ENCODE measurements around the gene FN3KRP. TPM values are rescaled to one million over a fixed set of nuclear protein-coding genes. Genes with fewer than 3 reads are reported as not detected.

FN3KRP gene
- polyA plus RNA-seq, 1 of the 3 experiments (the other 2 are of a cell fraction), result 68.2 TPM

DNA sequence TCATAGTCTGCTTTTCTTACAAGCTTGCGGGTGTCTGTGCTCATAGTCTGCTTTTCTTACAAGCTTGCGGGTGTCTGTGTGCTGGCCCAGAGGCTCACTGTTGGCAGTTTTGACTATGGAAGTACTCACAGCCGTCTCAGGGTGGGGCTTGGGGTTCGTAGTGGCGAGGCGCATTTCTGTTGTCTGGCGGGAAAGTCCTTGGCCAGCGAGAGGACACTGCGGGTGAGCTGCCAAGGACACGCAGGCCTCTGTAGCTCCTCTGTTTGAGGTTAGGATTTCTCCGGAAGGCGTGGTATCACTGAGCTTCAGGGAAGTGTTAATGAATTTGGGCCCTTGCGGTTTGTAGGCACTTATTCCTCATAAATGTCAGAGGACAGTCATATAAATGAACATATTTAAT is 48.9 kb downstream of the FN3KRP start:
- no peak for DNase-seq
- POLR2A ChIA-PET, result no interaction called here
- Histone ChIP-seq H4K20me1 (ENCODE audit: insufficient read depth) (peaks cover 4% of the 10 kb centered on the region; the same call in 1 of the 2 replicates), H3K4me1 (ENCODE audit: control insufficient read depth in 1 of 2, insufficient read depth in 2 of 2, low read depth in 1 of 2, low read length in 1 of 2) (no peaks in the 10 kb centered on the region), H3F3A (replicated peaks; ENCODE audit: insufficient read depth) (no peaks in the 10 kb centered on the region), H3K9me2 (no peaks in the 10 kb centered on the region), H3K4me3 (ENCODE audit: low read depth in 2 of 2, low read length in 1 of 2) (no peak overlapping the region), H3K9ac (no peak overlapping the region), H3K27me3 (ENCODE audit: insufficient read depth) (no peaks in the 10 kb centered on the region), H3K9me3 (no peaks in the 10 kb centered on the region), H3K4me2 (no peak overlapping the region), H3K27ac (ENCODE audit: low read depth in 2 of 2, low read length in 1 of 2) (no peak overlapping the region), H2AFZ (ENCODE audit: low read depth) (no peak overlapping the region), H3K79me2 (ENCODE audit: insufficient read depth) (peaks cover 39% of the 10 kb centered on the region), H3K36me3 (replicated peaks in 1 of 2; ENCODE audit: control insufficient read depth in 1 of 2, insufficient read depth in 2 of 2, low read length in 1 of 2) (peaks cover 33 to 54% of the 10 kb centered on the region in 2 experiments)
- 95% methylated on average over 13 of the region's 13 CpGs for WGBS (ENCODE audit: low lambda C conversion rate)
- no peak for TF ChIP-seq TCF12 (IDR thresholded peaks at IDR 0.05)
- TF ChIP-seq, protein P1, sequence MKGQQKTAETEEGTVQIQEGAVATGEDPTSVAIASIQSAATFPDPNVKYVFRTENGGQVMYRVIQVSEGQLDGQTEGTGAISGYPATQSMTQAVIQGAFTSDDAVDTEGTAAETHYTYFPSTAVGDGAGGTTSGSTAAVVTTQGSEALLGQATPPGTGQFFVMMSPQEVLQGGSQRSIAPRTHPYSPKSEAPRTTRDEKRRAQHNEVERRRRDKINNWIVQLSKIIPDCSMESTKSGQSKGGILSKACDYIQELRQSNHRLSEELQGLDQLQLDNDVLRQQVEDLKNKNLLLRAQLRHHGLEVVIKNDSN (IDR thresholded peaks at IDR 0.05; ENCODE audit: borderline replicate concordance, low read depth), result no peak
- TF ChIP-seq JUND (IDR thresholded peaks at IDR 0.05), result no peak
- no peak for TF ChIP-seq RCOR1 (IDR thresholded peaks at IDR 0.05; ENCODE audit: low read length)
- TF ChIP-seq, protein P2, sequence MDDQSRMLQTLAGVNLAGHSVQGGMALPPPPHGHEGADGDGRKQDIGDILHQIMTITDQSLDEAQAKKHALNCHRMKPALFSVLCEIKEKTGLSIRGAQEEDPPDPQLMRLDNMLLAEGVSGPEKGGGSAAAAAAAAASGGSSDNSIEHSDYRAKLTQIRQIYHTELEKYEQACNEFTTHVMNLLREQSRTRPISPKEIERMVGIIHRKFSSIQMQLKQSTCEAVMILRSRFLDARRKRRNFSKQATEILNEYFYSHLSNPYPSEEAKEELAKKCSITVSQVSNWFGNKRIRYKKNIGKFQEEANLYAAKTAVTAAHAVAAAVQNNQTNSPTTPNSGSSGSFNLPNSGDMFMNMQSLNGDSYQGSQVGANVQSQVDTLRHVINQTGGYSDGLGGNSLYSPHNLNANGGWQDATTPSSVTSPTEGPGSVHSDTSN (IDR thresholded peaks at IDR 0.05), result no peak
- TF ChIP-seq, protein P3, sequence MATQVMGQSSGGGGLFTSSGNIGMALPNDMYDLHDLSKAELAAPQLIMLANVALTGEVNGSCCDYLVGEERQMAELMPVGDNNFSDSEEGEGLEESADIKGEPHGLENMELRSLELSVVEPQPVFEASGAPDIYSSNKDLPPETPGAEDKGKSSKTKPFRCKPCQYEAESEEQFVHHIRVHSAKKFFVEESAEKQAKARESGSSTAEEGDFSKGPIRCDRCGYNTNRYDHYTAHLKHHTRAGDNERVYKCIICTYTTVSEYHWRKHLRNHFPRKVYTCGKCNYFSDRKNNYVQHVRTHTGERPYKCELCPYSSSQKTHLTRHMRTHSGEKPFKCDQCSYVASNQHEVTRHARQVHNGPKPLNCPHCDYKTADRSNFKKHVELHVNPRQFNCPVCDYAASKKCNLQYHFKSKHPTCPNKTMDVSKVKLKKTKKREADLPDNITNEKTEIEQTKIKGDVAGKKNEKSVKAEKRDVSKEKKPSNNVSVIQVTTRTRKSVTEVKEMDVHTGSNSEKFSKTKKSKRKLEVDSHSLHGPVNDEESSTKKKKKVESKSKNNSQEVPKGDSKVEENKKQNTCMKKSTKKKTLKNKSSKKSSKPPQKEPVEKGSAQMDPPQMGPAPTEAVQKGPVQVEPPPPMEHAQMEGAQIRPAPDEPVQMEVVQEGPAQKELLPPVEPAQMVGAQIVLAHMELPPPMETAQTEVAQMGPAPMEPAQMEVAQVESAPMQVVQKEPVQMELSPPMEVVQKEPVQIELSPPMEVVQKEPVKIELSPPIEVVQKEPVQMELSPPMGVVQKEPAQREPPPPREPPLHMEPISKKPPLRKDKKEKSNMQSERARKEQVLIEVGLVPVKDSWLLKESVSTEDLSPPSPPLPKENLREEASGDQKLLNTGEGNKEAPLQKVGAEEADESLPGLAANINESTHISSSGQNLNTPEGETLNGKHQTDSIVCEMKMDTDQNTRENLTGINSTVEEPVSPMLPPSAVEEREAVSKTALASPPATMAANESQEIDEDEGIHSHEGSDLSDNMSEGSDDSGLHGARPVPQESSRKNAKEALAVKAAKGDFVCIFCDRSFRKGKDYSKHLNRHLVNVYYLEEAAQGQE (IDR thresholded peaks at IDR 0.05; ENCODE audit: low read depth, low read length), result no peak
- TF ChIP-seq NRF1 (IDR thresholded peaks at IDR 0.05; ENCODE audit: low read depth, low read length), result no peak
- no peak for TF ChIP-seq GATA2 (CRISPR knock-in tag; IDR thresholded peaks at IDR 0.05)
- no peak for TF ChIP-seq NFIC (IDR thresholded peaks at IDR 0.05; ENCODE audit: borderline replicate concordance)
- TF ChIP-seq TEAD4 (IDR thresholded peaks at IDR 0.05; ENCODE audit: borderline replicate concordance, insufficient read depth), result no peak
- TF ChIP-seq YY1 (IDR thresholded peaks at IDR 0.05; ENCODE audit: low read depth), result no peak
- TF ChIP-seq, protein P4, sequence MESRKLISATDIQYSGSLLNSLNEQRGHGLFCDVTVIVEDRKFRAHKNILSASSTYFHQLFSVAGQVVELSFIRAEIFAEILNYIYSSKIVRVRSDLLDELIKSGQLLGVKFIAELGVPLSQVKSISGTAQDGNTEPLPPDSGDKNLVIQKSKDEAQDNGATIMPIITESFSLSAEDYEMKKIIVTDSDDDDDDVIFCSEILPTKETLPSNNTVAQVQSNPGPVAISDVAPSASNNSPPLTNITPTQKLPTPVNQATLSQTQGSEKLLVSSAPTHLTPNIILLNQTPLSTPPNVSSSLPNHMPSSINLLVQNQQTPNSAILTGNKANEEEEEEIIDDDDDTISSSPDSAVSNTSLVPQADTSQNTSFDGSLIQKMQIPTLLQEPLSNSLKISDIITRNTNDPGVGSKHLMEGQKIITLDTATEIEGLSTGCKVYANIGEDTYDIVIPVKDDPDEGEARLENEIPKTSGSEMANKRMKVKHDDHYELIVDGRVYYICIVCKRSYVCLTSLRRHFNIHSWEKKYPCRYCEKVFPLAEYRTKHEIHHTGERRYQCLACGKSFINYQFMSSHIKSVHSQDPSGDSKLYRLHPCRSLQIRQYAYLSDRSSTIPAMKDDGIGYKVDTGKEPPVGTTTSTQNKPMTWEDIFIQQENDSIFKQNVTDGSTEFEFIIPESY (IDR thresholded peaks at IDR 0.05; ENCODE audit: borderline replicate concordance, low read depth), result no peak
- no peak for TF ChIP-seq FOXJ3 (CRISPR knock-in tag; IDR thresholded peaks at IDR 0.05)
- no peak for TF ChIP-seq EP300 (IDR thresholded peaks at IDR 0.05; ENCODE audit: borderline replicate concordance in 1 of 2, low read depth in 1 of 2, low read length in 1 of 2)
- TF ChIP-seq FOXM1 (IDR thresholded peaks at IDR 0.05; ENCODE audit: low read depth), result no peak
- TF ChIP-seq, protein P5, sequence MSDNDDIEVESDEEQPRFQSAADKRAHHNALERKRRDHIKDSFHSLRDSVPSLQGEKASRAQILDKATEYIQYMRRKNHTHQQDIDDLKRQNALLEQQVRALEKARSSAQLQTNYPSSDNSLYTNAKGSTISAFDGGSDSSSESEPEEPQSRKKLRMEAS (IDR thresholded peaks at IDR 0.05; ENCODE audit: low read depth), result no peak
- TF ChIP-seq SMC3 (IDR thresholded peaks at IDR 0.05; ENCODE audit: low read depth, low read length), result no peak
- no peak for TF ChIP-seq RFX5 (IDR thresholded peaks at IDR 0.05; ENCODE audit: low read length)
- no peak for TF ChIP-seq ELF1 (IDR thresholded peaks at IDR 0.05)
- CTCF ChIA-PET, result interaction anchor here (0.8 to 5.0 kb wide), 9 partner anchors 10 to 268 kb away, joined by 3 to 33 read pairs (median 5); no protein-coding TSS in a partner anchor

Measured in SK-N-SH (cell line).